Measurements from ENCODE around the gene TRIM29.

TRIM29 gene

GRCh38 chr11:120139316-120140069, 1.6 kb upstream of the TRIM29 start:
- DNase-seq (ENCODE audit: low read depth): no peak

- DNase-seq (ENCODE audit: low read depth): no peak
These were observed 714 bp downstream of the TRIM29 start for GRCh38 chr11:120137187-120137610.

GRCh38 chr11:120136356-120136755, 1.6 kb downstream of the TRIM29 start:
- no peak for DNase-seq (ENCODE audit: low read depth)

GRCh38 chr11:120135838-120136237, 2.1 kb downstream of the TRIM29 start:
- DNase-seq (ENCODE audit: low read depth): no peak

- no peak for DNase-seq (ENCODE audit: low read depth)
These were observed 3.0 kb downstream of the TRIM29 start for GRCh38 chr11:120134931-120135228.

- no peak for DNase-seq (ENCODE audit: low read depth)
These were observed 3.6 kb downstream of the TRIM29 start for GRCh38 chr11:120134106-120134930.

GRCh38 chr11:120133216-120134105, 4.5 kb downstream of the TRIM29 start:
- DNase-seq (ENCODE audit: low read depth): no peak

- no peak for DNase-seq (ENCODE audit: low read depth)
These were observed 5.2 kb downstream of the TRIM29 start for GRCh38 chr11:120132645-120133185.

- DNase-seq (ENCODE audit: low read depth): no peak
These were observed 5.8 kb downstream of the TRIM29 start for GRCh38 chr11:120131941-120132644.

GRCh38 chr11:120130991-120131760, 6.7 kb downstream of the TRIM29 start:
- DNase-seq (ENCODE audit: low read depth): no peak

GRCh38 chr11:120130176-120130980, 7.5 kb downstream of the TRIM29 start:
- DNase-seq (ENCODE audit: low read depth): no peak

GRCh38 chr11:120129570-120129969, 8.3 kb downstream of the TRIM29 start:
- no peak for DNase-seq (ENCODE audit: low read depth)

- DNase-seq (ENCODE audit: low read depth): no peak
These were observed 9.4 kb downstream of the TRIM29 start for GRCh38 chr11:120128392-120129119.

GRCh38 chr11:120127236-120127635, 10.7 kb downstream of the TRIM29 start:
- DNase-seq (ENCODE audit: low read depth): no peak

- DNase-seq (ENCODE audit: low read depth): no peak
These were observed 11.3 kb downstream of the TRIM29 start for GRCh38 chr11:120126620-120127019.

- DNase-seq (ENCODE audit: low read depth): no peak
These were observed 12.4 kb downstream of the TRIM29 start for GRCh38 chr11:120125509-120125908.

- no peak for DNase-seq (ENCODE audit: low read depth)
These were observed 12.9 kb downstream of the TRIM29 start for GRCh38 chr11:120125024-120125423.

- DNase-seq (ENCODE audit: low read depth): no peak
These were observed 13.6 kb downstream of the TRIM29 start for GRCh38 chr11:120124355-120124754.

- no peak for DNase-seq (ENCODE audit: low read depth)
These were observed 14.0 kb downstream of the TRIM29 start for GRCh38 chr11:120123946-120124345.

Measured in HS-5 (cell line).